Loucy (cell line): ENCODE data around the gene MYO1E.

ENCODE experiments used
- H2AFZ ChIP-seq: fragments of 200-600 bp; sonication (generic); 2 replicates; pipeline ENCODE4 v1.6.0; 2016; ENCODE audit warnings: antibody characterized with exemption, mild to moderate bottlenecking, low read length, moderate library complexity
- H3F3A ChIP-seq: fragments of 200-600 bp; 2 replicates; pipeline ENCODE4 v1.6.0; 2016; ENCODE audit warnings: antibody characterized with exemption, low read depth, mild to moderate bottlenecking
- H3K27me3 ChIP-seq: fragments of 200-600 bp; sonication (generic); 2 replicates; pipeline ENCODE4 v1.6.1; 2014; ENCODE audit warnings: low read length, mild to moderate bottlenecking; ENCODE audit not compliant: insufficient read depth, poor library complexity, severe bottlenecking
- H3K36me3 ChIP-seq: fragments of 200-600 bp; sonication (generic); 2 replicates; pipeline ENCODE4 v1.6.1; 2016; ENCODE audit warnings: low read length; ENCODE audit not compliant: insufficient read depth
- H3K4me1 ChIP-seq: fragments of 200-600 bp; sonication (generic); 2 replicates; pipeline ENCODE4 v1.5.1; 2014; ENCODE audit warnings: low read length, mild to moderate bottlenecking; ENCODE audit not compliant: insufficient read depth, poor library complexity, severe bottlenecking
- H3K4me2 ChIP-seq: fragments of 200-600 bp; sonication (generic); 2 replicates; pipeline ENCODE4 v1.6.0; 2014; ENCODE audit warnings: antibody characterized with exemption, low read length, low read depth, mild to moderate bottlenecking; ENCODE audit not compliant: poor library complexity, severe bottlenecking
- H3K4me3 ChIP-seq: fragments of 200-600 bp; sonication (generic); 2 replicates; pipeline ENCODE4 v1.5.1; 2014; ENCODE audit warnings: low read length, mild to moderate bottlenecking, mixed read lengths; ENCODE audit not compliant: poor library complexity, severe bottlenecking
- H3K79me2 ChIP-seq: fragments of 200-600 bp; sonication (generic); 2 replicates; pipeline ENCODE4 v1.6.1; 2014; ENCODE audit warnings: low read length; ENCODE audit not compliant: insufficient read depth
- H3K9ac ChIP-seq: fragments of 200-600 bp; sonication (generic); 2 replicates; pipeline ENCODE4 v1.6.0; 2014; ENCODE audit warnings: mild to moderate bottlenecking, low read depth, low read length, moderate library complexity; ENCODE audit not compliant: poor library complexity, severe bottlenecking
- H3K9me2 ChIP-seq: fragments of 200-600 bp; sonication (generic); replicated peaks from 2 replicates; pipeline ENCODE4 v1.6.1; 2016; ENCODE audit warnings: low read depth, low read length, mixed read lengths
- H3K9me3 ChIP-seq: fragments of 200-600 bp; sonication (generic); 2 replicates; pipeline ENCODE4 v1.6.1; 2014; ENCODE audit warnings: mild to moderate bottlenecking, antibody characterized with exemption, low read length, low read depth; ENCODE audit not compliant: insufficient read depth
- H4K20me1 ChIP-seq: fragments of 200-600 bp; sonication (generic); 2 replicates; pipeline ENCODE4 v1.6.0; 2014; ENCODE audit warnings: antibody characterized with exemption, low read length, mild to moderate bottlenecking; ENCODE audit not compliant: insufficient read depth, poor library complexity, severe bottlenecking
- EZH2phosphoT487 ChIP-seq: fragments of 200-600 bp; IDR thresholded peaks from 2 replicates; pipeline ENCODE4 v1.6.1; 2018; ENCODE audit warnings: antibody characterized with exemption, mild to moderate bottlenecking, moderate library complexity, borderline replicate concordance
- TF ChIP-seq, protein P1 (sequence below): fragments of 200-600 bp; sonication (generic); conservative IDR thresholded peaks from 2 replicates; pipeline ENCODE4 v1.5.1; 2014; ENCODE audit warnings: mild to moderate bottlenecking, antibody characterized with exemption, low read length

Gene MYO1E

DNA sequence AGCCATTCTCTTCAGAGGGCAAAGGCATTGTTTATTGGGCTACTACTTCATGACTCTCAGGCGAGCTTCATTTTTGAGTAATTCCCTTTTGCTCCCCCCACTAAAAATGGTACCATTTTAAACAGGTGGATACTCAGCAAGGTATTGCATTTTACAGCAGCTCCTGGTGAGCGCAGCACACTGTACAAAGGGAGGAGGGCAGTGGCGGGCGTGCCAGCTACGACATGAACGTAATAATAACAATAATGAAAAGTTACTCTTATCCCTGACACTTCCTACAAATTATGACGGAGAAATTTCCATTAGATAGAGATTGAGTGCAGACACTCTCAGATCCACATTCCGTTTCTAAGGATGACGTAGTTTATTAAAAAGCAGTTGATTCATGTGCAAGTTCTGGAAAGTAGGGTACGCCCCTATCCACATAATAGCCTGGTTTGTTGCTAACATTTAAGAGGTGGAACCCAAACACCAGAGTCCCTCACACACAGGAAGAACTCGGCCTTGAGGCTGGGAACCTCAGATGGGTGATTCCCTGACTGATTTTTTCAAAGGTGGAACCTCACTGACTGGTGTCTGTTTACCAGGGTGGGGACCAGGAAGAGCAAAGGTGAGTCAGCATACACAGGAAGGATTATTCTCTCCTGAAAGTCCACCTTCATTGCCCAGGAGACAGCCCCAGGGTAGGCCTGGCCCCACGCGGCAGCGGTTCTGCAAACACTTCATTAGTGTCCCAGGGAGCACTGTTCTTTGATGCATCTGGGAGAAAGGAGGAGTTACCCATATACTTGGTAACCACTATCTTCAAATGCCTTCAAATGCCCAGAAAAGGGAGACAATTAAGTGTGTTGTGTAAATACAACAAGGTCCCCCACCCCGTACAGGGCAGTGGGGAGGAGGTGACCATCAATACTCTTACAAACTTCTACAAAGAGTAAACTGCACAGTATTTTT is 96.2 kb downstream of the MYO1E start:
- no peak overlapping the region for H3K4me3 ChIP-seq
- no peak overlapping the region for H2AFZ ChIP-seq
- no peaks in the 10 kb centered on the region for H4K20me1 ChIP-seq
- TF ChIP-seq EZH2phosphoT487, result no peak
- TF ChIP-seq, protein P1, sequence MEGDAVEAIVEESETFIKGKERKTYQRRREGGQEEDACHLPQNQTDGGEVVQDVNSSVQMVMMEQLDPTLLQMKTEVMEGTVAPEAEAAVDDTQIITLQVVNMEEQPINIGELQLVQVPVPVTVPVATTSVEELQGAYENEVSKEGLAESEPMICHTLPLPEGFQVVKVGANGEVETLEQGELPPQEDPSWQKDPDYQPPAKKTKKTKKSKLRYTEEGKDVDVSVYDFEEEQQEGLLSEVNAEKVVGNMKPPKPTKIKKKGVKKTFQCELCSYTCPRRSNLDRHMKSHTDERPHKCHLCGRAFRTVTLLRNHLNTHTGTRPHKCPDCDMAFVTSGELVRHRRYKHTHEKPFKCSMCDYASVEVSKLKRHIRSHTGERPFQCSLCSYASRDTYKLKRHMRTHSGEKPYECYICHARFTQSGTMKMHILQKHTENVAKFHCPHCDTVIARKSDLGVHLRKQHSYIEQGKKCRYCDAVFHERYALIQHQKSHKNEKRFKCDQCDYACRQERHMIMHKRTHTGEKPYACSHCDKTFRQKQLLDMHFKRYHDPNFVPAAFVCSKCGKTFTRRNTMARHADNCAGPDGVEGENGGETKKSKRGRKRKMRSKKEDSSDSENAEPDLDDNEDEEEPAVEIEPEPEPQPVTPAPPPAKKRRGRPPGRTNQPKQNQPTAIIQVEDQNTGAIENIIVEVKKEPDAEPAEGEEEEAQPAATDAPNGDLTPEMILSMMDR, result no peak
- no peaks in the 10 kb centered on the region for H3K36me3 ChIP-seq
- H3K4me1 ChIP-seq, result no peaks in the 10 kb centered on the region
- no peaks in the 10 kb centered on the region for H3K27me3 ChIP-seq
- H3F3A ChIP-seq, result no peaks in the 10 kb centered on the region
- H3K79me2 ChIP-seq, result no peaks in the 10 kb centered on the region
- no peaks in the 10 kb centered on the region for H3K9me3 ChIP-seq
- no peaks in the 10 kb centered on the region for H3K9me2 ChIP-seq
- H3K9ac ChIP-seq, result no peak overlapping the region
- H3K4me2 ChIP-seq, result no peak overlapping the region

GRCh38 chr15:59274126-59274970 is 98.3 kb downstream of the MYO1E start:
- Histone ChIP-seq H3K4me3 (no peak overlapping the region), H3K9me2 (no peaks in the 10 kb centered on the region), H4K20me1 (no peaks in the 10 kb centered on the region), H3K9me3 (no peaks in the 10 kb centered on the region), H3K4me1 (no peaks in the 10 kb centered on the region), H2AFZ (no peak overlapping the region), H3K36me3 (no peaks in the 10 kb centered on the region), H3K4me2 (no peak overlapping the region), H3K9ac (no peak overlapping the region), H3K27me3 (no peaks in the 10 kb centered on the region), H3F3A (no peaks in the 10 kb centered on the region), H3K79me2 (no peaks in the 10 kb centered on the region)
- TF ChIP-seq EZH2phosphoT487, result no peak
- TF ChIP-seq, protein P1, result no peak

DNA sequence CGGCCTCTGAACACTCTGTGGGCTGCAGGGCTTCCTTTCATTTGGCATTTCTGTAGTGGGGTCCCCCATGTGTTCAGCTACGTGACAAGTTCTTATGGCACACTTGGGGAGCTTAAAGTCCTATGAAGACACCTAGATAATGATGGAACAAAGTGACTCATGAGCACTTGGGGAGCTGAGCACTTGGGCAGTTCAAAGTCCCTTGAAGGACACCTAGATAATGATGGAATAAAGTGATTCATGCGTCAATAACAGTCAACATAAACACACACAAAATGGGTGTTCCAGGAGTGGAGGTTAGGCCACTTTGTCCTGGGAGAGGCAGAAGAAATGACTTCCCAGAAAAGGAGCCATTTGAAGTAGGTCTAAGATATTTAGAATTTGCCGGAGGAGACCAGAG is 99.4 kb downstream of the MYO1E start:
- Histone ChIP-seq H3K9ac (no peak overlapping the region), H3K79me2 (no peaks in the 10 kb centered on the region), H3K27me3 (no peaks in the 10 kb centered on the region), H3F3A (no peaks in the 10 kb centered on the region), H3K4me3 (no peak overlapping the region), H3K36me3 (no peaks in the 10 kb centered on the region), H3K4me2 (no peak overlapping the region), H3K4me1 (no peaks in the 10 kb centered on the region), H4K20me1 (no peaks in the 10 kb centered on the region), H3K9me2 (no peaks in the 10 kb centered on the region), H3K9me3 (no peaks in the 10 kb centered on the region), H2AFZ (no peak overlapping the region)
- TF ChIP-seq, protein P1, result no peak
- TF ChIP-seq EZH2phosphoT487, result no peak
